HEK293 (cell line): ENCODE results near the gene NRP1.

Experiments
- CTCF ChIA-PET: fragments of 350-600 bp; formaldehyde crosslinking; extraction: SDS; loops from one replicate; lab custom pipeline; 2021; ENCODE audit warnings: antibody characterized with exemption; lab: Yijun Ruan, JAX
- POLR2A ChIA-PET: fragments of 300-600 bp; formaldehyde crosslinking; extraction: SDS; loops from one replicate; lab custom pipeline; 2020; ENCODE audit warnings: antibody characterized with exemption, inconsistent platforms; lab: Yijun Ruan, JAX
- H3K27ac ChIP-seq: fragments of 200-500 bp; sonication (Bioruptor generic); 2 replicates; pipeline ENCODE4 v1.5.1; 2014; ENCODE audit warnings: low read depth, low read length, control low read depth, inconsistent platforms; ENCODE audit errors: extremely low read depth
- H3K36me3 ChIP-seq, 2 experiments: fragments of 200-500 bp in 1 of 2; sonication (Bioruptor generic) in 1 of 2; 1 replicate in 1 of 2; 2 replicates in 1 of 2; pipeline ENCODE4 v1.5.1; 2014 to 2017; ENCODE audit warnings: inconsistent platforms in 2 of 2, low read length in 2 of 2; ENCODE audit not compliant: control insufficient read depth in 2 of 2, insufficient read depth in 1 of 2
- H3K4me1 ChIP-seq: fragments of 200-500 bp; sonication (Bioruptor generic); 2 replicates; pipeline ENCODE4 v1.5.1; 2014; ENCODE audit warnings: mild to moderate bottlenecking, low read length, inconsistent platforms; ENCODE audit not compliant: control insufficient read depth, insufficient read depth
- H3K4me3 ChIP-seq: 2 replicates; pipeline ENCODE4 v1.5.1; 2011; ENCODE audit warnings: low read depth, mild to moderate bottlenecking, control low read depth, low read length, moderate library complexity
- H3K9me3 ChIP-seq: fragments of 200-500 bp; sonication (Bioruptor generic); 2 replicates; pipeline ENCODE4 v1.5.1; 2014; ENCODE audit warnings: low read depth, low read length, inconsistent platforms; ENCODE audit not compliant: control insufficient read depth, insufficient read depth
- EGR2 ChIP-seq: fragments of 450-650 bp; formaldehyde crosslinking; IDR thresholded peaks from 2 replicates; pipeline ENCODE4 v1.5.1; 2016; ENCODE audit warnings: low read depth, missing biosample characterization, missing genetic modification characterization
- GLIS2 ChIP-seq: fragments of 450-650 bp; formaldehyde crosslinking; IDR thresholded peaks from 2 replicates; pipeline ENCODE4 v1.5.1; 2016; ENCODE audit warnings: missing biosample characterization, missing genetic modification characterization
- KLF9 ChIP-seq: fragments of 450-650 bp; formaldehyde crosslinking; IDR thresholded peaks from 2 replicates; pipeline ENCODE4 v1.5.1; 2016; ENCODE audit warnings: missing biosample characterization, missing genetic modification characterization, low read depth
- OVOL3 ChIP-seq: fragments of 450-650 bp; formaldehyde crosslinking; IDR thresholded peaks from 2 replicates; pipeline ENCODE4 v1.5.1; 2016; ENCODE audit warnings: missing biosample characterization, missing genetic modification characterization
- PRDM1 ChIP-seq: fragments of 450-650 bp; formaldehyde crosslinking; IDR thresholded peaks from 2 replicates; pipeline ENCODE4; 2016; ENCODE audit warnings: missing biosample characterization, missing genetic modification characterization
- SCRT2 ChIP-seq: fragments of 450-650 bp; formaldehyde crosslinking; IDR thresholded peaks from 2 replicates; pipeline ENCODE4 v1.5.1; 2016; ENCODE audit warnings: missing biosample characterization, missing genetic modification characterization
- SP2 ChIP-seq: fragments of 450-650 bp; formaldehyde crosslinking; IDR thresholded peaks from 2 replicates; pipeline ENCODE4 v1.5.1; 2016; ENCODE audit warnings: missing biosample characterization, missing genetic modification characterization
- ZBTB44 ChIP-seq: fragments of 450-650 bp; IDR thresholded peaks from 2 replicates; pipeline ENCODE4 v1.5.1; 2018; ENCODE audit warnings: missing biosample characterization, mild to moderate bottlenecking, missing genetic modification characterization
- ZEB2 ChIP-seq: fragments of 450-650 bp; formaldehyde crosslinking; IDR thresholded peaks from 2 replicates; pipeline ENCODE4 v1.5.1; 2016; ENCODE audit warnings: missing biosample characterization, missing genetic modification characterization
- ZIC2 ChIP-seq: fragments of 450-650 bp; formaldehyde crosslinking; IDR thresholded peaks from 2 replicates; pipeline ENCODE4 v1.5.1; 2016; ENCODE audit warnings: missing biosample characterization, missing genetic modification characterization
- ZNF140 ChIP-seq: fragments of 450-650 bp; formaldehyde crosslinking; IDR thresholded peaks from 2 replicates; pipeline ENCODE4 v1.5.1; 2016; ENCODE audit warnings: missing biosample characterization, missing genetic modification characterization
- ZNF16 ChIP-seq: fragments of 450-650 bp; formaldehyde crosslinking; IDR thresholded peaks from 2 replicates; pipeline ENCODE4 v1.5.1; 2016; ENCODE audit warnings: low read depth, missing biosample characterization, missing genetic modification characterization
- ZNF174 ChIP-seq: fragments of 450-650 bp; formaldehyde crosslinking; IDR thresholded peaks from 2 replicates; pipeline ENCODE4 v1.5.0; 2017; ENCODE audit warnings: missing biosample characterization, mild to moderate bottlenecking, missing genetic modification characterization
- ZNF202 ChIP-seq: fragments of 450-650 bp; formaldehyde crosslinking; IDR thresholded peaks from 2 replicates; pipeline ENCODE4 v1.5.1; 2016; ENCODE audit warnings: missing biosample characterization, missing genetic modification characterization, borderline replicate concordance
- ZNF23 ChIP-seq: fragments of 450-650 bp; formaldehyde crosslinking; IDR thresholded peaks from 2 replicates; pipeline ENCODE4 v1.5.1; 2016; ENCODE audit warnings: missing biosample characterization, missing genetic modification characterization, borderline replicate concordance
- ZNF354C ChIP-seq: fragments of 450-650 bp; formaldehyde crosslinking; IDR thresholded peaks from 2 replicates; pipeline ENCODE4 v1.5.1; 2016; ENCODE audit warnings: missing biosample characterization, missing genetic modification characterization, low read depth, borderline replicate concordance
- ZNF426 ChIP-seq: fragments of 450-650 bp; formaldehyde crosslinking; IDR thresholded peaks from 2 replicates; pipeline ENCODE4 v1.5.1; 2017; ENCODE audit warnings: missing biosample characterization, missing genetic modification characterization, mild to moderate bottlenecking, inconsistent platforms, moderate library complexity
- ZNF433 ChIP-seq: fragments of 450-650 bp; formaldehyde crosslinking; IDR thresholded peaks from 2 replicates; pipeline ENCODE4 v1.5.1; 2016; ENCODE audit warnings: missing biosample characterization, missing genetic modification characterization, low read depth
- ZNF501 ChIP-seq: fragments of 450-650 bp; formaldehyde crosslinking; IDR thresholded peaks from 2 replicates; pipeline ENCODE4 v1.5.1; 2016; ENCODE audit warnings: missing biosample characterization, missing genetic modification characterization
- ZNF549 ChIP-seq: fragments of 450-650 bp; IDR thresholded peaks from 2 replicates; pipeline ENCODE4 v1.5.1; 2018; ENCODE audit warnings: missing biosample characterization, missing genetic modification characterization, mild to moderate bottlenecking, inconsistent platforms, moderate library complexity
- ZNF585B ChIP-seq: fragments of 450-650 bp; formaldehyde crosslinking; IDR thresholded peaks from 2 replicates; pipeline ENCODE4 v1.5.1; 2016; ENCODE audit warnings: missing biosample characterization, missing genetic modification characterization
- ZNF610 ChIP-seq: fragments of 450-650 bp; formaldehyde crosslinking; IDR thresholded peaks from 2 replicates; pipeline ENCODE4 v1.5.1; 2016; ENCODE audit warnings: missing biosample characterization, missing genetic modification characterization, borderline replicate concordance
- ZNF677 ChIP-seq: fragments of 450-650 bp; IDR thresholded peaks from 2 replicates; pipeline ENCODE4 v1.5.0; 2018; ENCODE audit warnings: missing biosample characterization, mild to moderate bottlenecking, missing genetic modification characterization, moderate library complexity
- ZNF707 ChIP-seq: fragments of 450-650 bp; formaldehyde crosslinking; IDR thresholded peaks from 2 replicates; pipeline ENCODE4 v1.5.1; 2016; ENCODE audit warnings: missing biosample characterization, missing genetic modification characterization
- ZNF76 ChIP-seq: fragments of 450-650 bp; formaldehyde crosslinking; IDR thresholded peaks from 2 replicates; pipeline ENCODE4; 2016; ENCODE audit warnings: low read depth, missing biosample characterization, missing genetic modification characterization, borderline replicate concordance
- ZNF837 ChIP-seq: fragments of 450-650 bp; formaldehyde crosslinking; IDR thresholded peaks from 2 replicates; pipeline ENCODE4 v1.5.1; 2016; ENCODE audit warnings: missing biosample characterization, missing genetic modification characterization
- ZNF843 ChIP-seq: fragments of 450-650 bp; formaldehyde crosslinking; IDR thresholded peaks from 2 replicates; pipeline ENCODE4 v1.5.1; 2016; ENCODE audit warnings: missing biosample characterization, missing genetic modification characterization
- TF ChIP-seq, protein P1 (sequence below): fragments of 450-650 bp; formaldehyde crosslinking; IDR thresholded peaks from 2 replicates; pipeline ENCODE4 v1.5.1; 2016; ENCODE audit warnings: missing biosample characterization, missing genetic modification characterization
- TF ChIP-seq, protein P2 (sequence below): IDR thresholded peaks from 2 replicates; pipeline ENCODE4 v1.6.1; 2011; ENCODE audit warnings: mild to moderate bottlenecking, low read depth, low read length, borderline replicate concordance

Gene NRP1

DNA sequence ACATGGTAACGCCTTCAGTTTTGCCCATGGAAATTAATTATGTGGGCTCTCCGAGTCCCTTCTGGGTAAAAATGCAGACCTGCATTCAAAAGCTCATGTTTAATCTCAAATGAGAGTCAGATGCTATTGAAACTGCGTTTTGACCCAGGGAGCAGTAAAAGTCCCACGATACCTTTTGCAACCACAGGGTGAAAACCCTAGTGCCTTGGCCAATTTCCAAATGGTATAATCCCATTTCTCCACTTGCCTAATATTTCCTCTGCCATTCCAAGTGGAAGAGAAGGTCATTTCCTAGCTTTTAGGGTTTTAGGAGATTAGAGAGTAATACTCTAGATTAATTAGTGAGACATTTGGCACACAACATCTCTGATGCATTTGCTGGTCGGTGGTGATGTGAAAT is 132.5 kb downstream of the NRP1 start (continued):
- TF ChIP-seq KLF9 (tag by site-specific recombination) (no peak), ZBTB44 (tag by site-specific recombination) (no peak), ZNF76 (tag by site-specific recombination) (no peak), ZNF843 (tag by site-specific recombination) (no peak)

DNA sequence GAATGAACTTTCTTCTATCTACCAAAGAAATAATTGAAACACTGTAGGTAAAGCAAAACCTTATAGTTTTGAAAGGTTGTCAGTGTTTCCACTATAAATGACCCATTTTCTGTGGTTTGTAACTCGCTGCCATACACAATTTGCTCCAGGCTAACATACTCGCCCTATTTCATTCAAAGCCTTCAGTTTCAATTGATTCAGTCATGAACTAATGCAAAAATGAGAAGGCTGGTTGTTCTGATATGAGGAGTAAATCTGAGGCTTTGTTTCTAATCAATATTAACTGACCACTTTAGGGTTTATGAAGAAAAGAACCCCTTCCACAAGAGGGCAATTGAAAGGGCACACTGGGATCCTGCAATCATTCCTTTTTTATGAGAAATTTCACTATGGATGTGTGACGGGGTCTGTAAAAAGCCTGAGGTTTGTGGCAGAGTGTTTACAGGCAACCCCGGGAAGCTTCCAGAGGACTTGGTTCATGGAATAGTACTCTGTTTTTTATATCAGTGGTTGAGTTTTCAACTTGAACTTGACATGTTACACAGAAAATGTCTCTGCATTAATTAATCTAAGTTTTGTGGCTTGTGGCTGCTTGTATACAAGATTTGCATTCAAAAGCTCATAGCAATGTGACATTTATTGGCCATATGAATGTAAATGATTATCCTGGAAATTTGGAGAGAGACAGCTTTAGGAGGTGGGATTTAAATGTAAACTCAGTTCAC is 133.2 kb downstream of the NRP1 start:
- H3K4me3 ChIP-seq = no peak overlapping the region
- H3K36me3 ChIP-seq = peaks cover 3 to 62% of the 10 kb centered on the region in 2 experiments; a peak in 2 of 3 replicates
- H3K4me1 ChIP-seq = no peaks in the 10 kb centered on the region
- no peak overlapping the region for H3K27ac ChIP-seq
- no peaks in the 10 kb centered on the region for H3K9me3 ChIP-seq
- TF ChIP-seq ZNF707 (tag by site-specific recombination) (no peak), ZNF354C (no peak), ZNF426 (tag by site-specific recombination) (no peak), ZNF585B (tag by site-specific recombination) (no peak), ZNF174 (tag by site-specific recombination) (no peak), ZEB2 (tag by site-specific recombination) (no peak), ZNF610 (tag by site-specific recombination) (no peak), ZNF501 (tag by site-specific recombination) (no peak), ZNF433 (tag by site-specific recombination) (no peak), ZNF677 (no peak), ZNF202 (no peak), ZNF837 (tag by site-specific recombination) (no peak)
- TF ChIP-seq, protein P1, sequence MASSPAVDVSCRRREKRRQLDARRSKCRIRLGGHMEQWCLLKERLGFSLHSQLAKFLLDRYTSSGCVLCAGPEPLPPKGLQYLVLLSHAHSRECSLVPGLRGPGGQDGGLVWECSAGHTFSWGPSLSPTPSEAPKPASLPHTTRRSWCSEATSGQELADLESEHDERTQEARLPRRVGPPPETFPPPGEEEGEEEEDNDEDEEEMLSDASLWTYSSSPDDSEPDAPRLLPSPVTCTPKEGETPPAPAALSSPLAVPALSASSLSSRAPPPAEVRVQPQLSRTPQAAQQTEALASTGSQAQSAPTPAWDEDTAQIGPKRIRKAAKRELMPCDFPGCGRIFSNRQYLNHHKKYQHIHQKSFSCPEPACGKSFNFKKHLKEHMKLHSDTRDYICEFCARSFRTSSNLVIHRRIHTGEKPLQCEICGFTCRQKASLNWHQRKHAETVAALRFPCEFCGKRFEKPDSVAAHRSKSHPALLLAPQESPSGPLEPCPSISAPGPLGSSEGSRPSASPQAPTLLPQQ (tag by site-specific recombination) = no peak
- ChIA-PET CTCF (interaction anchor here (4.1 kb wide), 1 partner anchor 8 kb away, joined by 17 read pairs; no protein-coding TSS in a partner anchor), POLR2A (no interaction called here)

DNA sequence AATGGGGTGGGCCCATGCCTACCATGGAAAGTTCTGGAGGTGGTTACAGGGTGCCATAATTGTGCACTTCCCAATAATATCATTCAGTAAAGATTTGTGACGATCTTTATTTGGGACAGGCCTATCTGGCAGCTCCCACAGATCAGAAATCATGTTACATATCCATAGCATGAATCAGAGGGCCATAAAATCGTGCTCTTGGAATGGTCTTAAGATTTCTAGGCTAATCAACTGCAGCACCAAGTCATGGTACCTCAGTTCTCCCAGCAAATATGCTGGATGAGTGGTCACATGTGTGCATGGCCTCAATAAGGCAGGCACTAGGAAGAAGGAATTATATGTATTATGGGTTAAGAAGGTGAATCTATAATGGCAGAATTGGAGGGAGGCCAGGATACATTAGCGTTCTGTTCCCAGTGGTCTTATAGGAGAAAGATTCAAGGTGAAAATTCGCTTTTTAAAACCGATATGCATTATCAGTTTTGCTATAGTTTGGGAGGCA is 134.7 kb downstream of the NRP1 start:
- Histone ChIP-seq H3K36me3 (peaks cover 0 to 55% of the 10 kb centered on the region in 2 experiments; a peak in 2 of 3 replicates), H3K4me3 (no peak overlapping the region), H3K9me3 (no peaks in the 10 kb centered on the region), H3K4me1 (no peaks in the 10 kb centered on the region), H3K27ac (no peak overlapping the region)
- ChIA-PET CTCF (interaction anchor here (0.6 kb wide), 1 partner anchor 10 kb away, joined by 3 read pairs; no protein-coding TSS in a partner anchor), POLR2A (no interaction called here)
- no peak for TF ChIP-seq OVOL3 (tag by site-specific recombination)
- no peak for TF ChIP-seq EGR2 (tag by site-specific recombination)
- TF ChIP-seq SCRT2 (tag by site-specific recombination) = no peak
- TF ChIP-seq ZNF549 (tag by site-specific recombination) = no peak
- no peak for TF ChIP-seq ZNF23 (tag by site-specific recombination)
- no peak for TF ChIP-seq SP2 (tag by site-specific recombination)
- no peak for TF ChIP-seq GLIS2 (tag by site-specific recombination)
- no peak for TF ChIP-seq PRDM1 (tag by site-specific recombination)
- no peak for TF ChIP-seq ZNF140 (tag by site-specific recombination)
- TF ChIP-seq ZNF354C = no peak
- TF ChIP-seq, protein P2, sequence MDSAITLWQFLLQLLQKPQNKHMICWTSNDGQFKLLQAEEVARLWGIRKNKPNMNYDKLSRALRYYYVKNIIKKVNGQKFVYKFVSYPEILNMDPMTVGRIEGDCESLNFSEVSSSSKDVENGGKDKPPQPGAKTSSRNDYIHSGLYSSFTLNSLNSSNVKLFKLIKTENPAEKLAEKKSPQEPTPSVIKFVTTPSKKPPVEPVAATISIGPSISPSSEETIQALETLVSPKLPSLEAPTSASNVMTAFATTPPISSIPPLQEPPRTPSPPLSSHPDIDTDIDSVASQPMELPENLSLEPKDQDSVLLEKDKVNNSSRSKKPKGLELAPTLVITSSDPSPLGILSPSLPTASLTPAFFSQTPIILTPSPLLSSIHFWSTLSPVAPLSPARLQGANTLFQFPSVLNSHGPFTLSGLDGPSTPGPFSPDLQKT = no peak
- no peak for TF ChIP-seq ZIC2
- TF ChIP-seq, protein P1 (tag by site-specific recombination) = no peak
- TF ChIP-seq ZNF16 = no peak
